Erythroblast (primary cell): Measurements from ENCODE around the gene RAX.

Experiments
- GATA1 ChIP-seq: IDR thresholded peaks from 2 replicates; pipeline ENCODE4 v1.6.1; 2011; ENCODE audit warnings: low read depth, mild to moderate bottlenecking, control low read depth, low read length, moderate library complexity
- POLR2A ChIP-seq: IDR thresholded peaks from 2 replicates; pipeline ENCODE4 v1.6.1; 2011; ENCODE audit warnings: mild to moderate bottlenecking, low read length

GRCh38 chr18:59249199-59249774, 24.0 kb downstream of the RAX start:
- no peak for TF ChIP-seq POLR2A
- TF ChIP-seq GATA1 = no peak
